ENCODE measurements around the gene AASS. TPM values are rescaled to one million over a fixed set of nuclear protein-coding genes. Genes with fewer than 3 reads are reported as not detected.

AASS gene
- polyA plus RNA-seq, 10 donors = 12.2 to 34.6 (median 21.0) TPM

GRCh38 chr7:122040147-122040546 is 103.9 kb downstream of the AASS start:
- no peak for DNase-seq

GRCh38 chr7:122038904-122039303 is 105.1 kb downstream of the AASS start:
- no peak for DNase-seq

GRCh38 chr7:122038134-122038533 is 105.9 kb downstream of the AASS start:
- no peak for DNase-seq

- DNase-seq = no peak
Observed at GRCh38 chr7:122035876-122036275, 108.2 kb downstream of the AASS start.

- DNase-seq = no peak
Observed at GRCh38 chr7:122033641-122034040, 110.4 kb downstream of the AASS start.

GRCh38 chr7:122027058-122027457 is 117.0 kb downstream of the AASS start:
- no peak for DNase-seq

Other genes starting within 250 kb of the AASS start
- gene FEZF1, start 160.5 kb upstream of the AASS start, polyA plus RNA-seq (ENCODE audit: insufficient read length in 10 of 10) = under 1 TPM in 2 of 10 donors, not detected in 8; 0.15 to 0.51 TPM